HG03097 (cell line): ENCODE data around the gene MAGEA10.
"Not testable (repeated sequence)": the region's sequence is repeated elsewhere in the genome, so short reads cannot be mapped to it uniquely, and the experiment has no call there.

Experiments used
- ATAC-seq: cut with Tn5 transposase; IDR thresholded peaks from one replicate; pipeline ENCODE4 v1.9.1; 2021; ENCODE audit not compliant: unreplicated experiment, low FRiP score

MAGEA10 gene

GRCh38 chrX:152138388-152138784, at the start of gene MAGEA10:
MAGEA10 (minus strand) TSS chrX:152138577; CDS start chrX:152135620, 2,957 bp downstream.
- no peak for ATAC-seq

- ATAC-seq, result no peak
Measured at GRCh38 chrX:152177497-152178269, 39.3 kb upstream of the MAGEA10 start.

- no peak for ATAC-seq
Measured at GRCh38 chrX:152177052-152177451, 38.7 kb upstream of the MAGEA10 start.

- ATAC-seq, result not testable (repeated sequence)
Measured at GRCh38 chrX:152175892-152176291, 37.5 kb upstream of the MAGEA10 start.

GRCh38 chrX:152173923-152174322, 35.5 kb upstream of the MAGEA10 start:
- ATAC-seq, result not testable (repeated sequence)

- ATAC-seq, result no peak
Measured at GRCh38 chrX:152170621-152171020, 32.2 kb upstream of the MAGEA10 start.

- no peak for ATAC-seq
Measured at GRCh38 chrX:152165033-152165743, 26.8 kb upstream of the MAGEA10 start.

- no peak for ATAC-seq
Measured at GRCh38 chrX:152157042-152157441, 18.7 kb upstream of the MAGEA10 start.

- no peak for ATAC-seq
Measured at GRCh38 chrX:152155766-152156310, 17.5 kb upstream of the MAGEA10 start.

GRCh38 chrX:152154050-152154449, 15.7 kb upstream of the MAGEA10 start:
- no peak for ATAC-seq

- no peak for ATAC-seq
Measured at GRCh38 chrX:152151256-152151655, 12.9 kb upstream of the MAGEA10 start.

GRCh38 chrX:152149648-152150047, 11.3 kb upstream of the MAGEA10 start:
- ATAC-seq, result no peak

GRCh38 chrX:152139589-152139988, 1.2 kb upstream of the MAGEA10 start:
- ATAC-seq, result no peak

GRCh38 chrX:152137771-152138387, 498 bp downstream of the MAGEA10 start:
- ATAC-seq, result no peak

GRCh38 chrX:152136312-152136711, 2.1 kb downstream of the MAGEA10 start:
- ATAC-seq, result no peak

- no peak for ATAC-seq
Measured at GRCh38 chrX:152131525-152131924, 6.9 kb downstream of the MAGEA10 start.

GRCh38 chrX:152129069-152129844, 9.1 kb downstream of the MAGEA10 start:
- ATAC-seq, result not testable (repeated sequence)

- ATAC-seq, result no peak
Measured at GRCh38 chrX:152117305-152117704, 21.1 kb downstream of the MAGEA10 start.

GRCh38 chrX:152108527-152108926, 29.9 kb downstream of the MAGEA10 start:
- ATAC-seq, result no peak

GRCh38 chrX:152103866-152104265, 34.5 kb downstream of the MAGEA10 start:
- no peak for ATAC-seq
